Panc1 (cell line): ENCODE results near the gene GPR176. TPM values are rescaled to one million over a fixed set of nuclear protein-coding genes. Genes with fewer than 3 reads are reported as not detected.

ENCODE experiments used
- ATAC-seq: fragments of 200-7000 bp; cut with Tn5 transposase; 2 replicates; pipeline ENCODE4 v1.9.1; 2020; ENCODE audit warnings: mild to moderate bottlenecking, moderate library complexity
- BruUV-seq: library from RNA; stranded (reverse); fragments of 400-500 nt; replicated peaks from 2 replicates; lab custom pipeline; 2021; lab: Mats Ljungman, UMichigan
- CTCF ChIA-PET: fragments of 300-600 bp; sonication (Branson Sonifier 250); formaldehyde crosslinking; loops from one replicate; lab custom pipeline; 2022; ENCODE audit warnings: antibody characterized with exemption; lab: Charles Lee
- POLR2A ChIA-PET: fragments of 300-600 bp; sonication (Branson Sonifier 250); formaldehyde crosslinking; loops from one replicate; lab custom pipeline; 2022; ENCODE audit warnings: antibody characterized with exemption; lab: Charles Lee
- DNase-seq: peaks from one replicate; pipeline ENCODE4 v3.0.0-alpha.2; 2010; ENCODE audit warnings: low read depth, low spot score
- H3K27ac ChIP-seq: 2 replicates; pipeline ENCODE4 v1.5.1; 2011; ENCODE audit warnings: mild to moderate bottlenecking, low read length, inconsistent platforms
- H3K27me3 ChIP-seq: fragments of 200-500 bp; sonication (Bioruptor generic); 2 replicates; pipeline ENCODE4 v1.6.0; 2014; ENCODE audit warnings: low read length, inconsistent platforms; ENCODE audit not compliant: control insufficient read depth, insufficient read depth
- H3K36me3 ChIP-seq: fragments of 200-500 bp; sonication (Bioruptor generic); 2 replicates; pipeline ENCODE4 v1.5.1; 2014; ENCODE audit warnings: inconsistent platforms, mild to moderate bottlenecking, low read length, moderate library complexity; ENCODE audit not compliant: control insufficient read depth, insufficient read depth
- H3K4me1 ChIP-seq: 2 replicates; pipeline ENCODE4 v1.5.1; 2011; ENCODE audit warnings: inconsistent platforms, mild to moderate bottlenecking, low read length, moderate library complexity; ENCODE audit not compliant: control insufficient read depth, insufficient read depth
- H3K4me3 ChIP-seq, 2 experiments: 2 replicates each; pipeline ENCODE4 v1.5.1; 2011 to 2012; ENCODE audit warnings: low read depth in 2 of 2, low read length in 2 of 2, mild to moderate bottlenecking in 2 of 2, inconsistent platforms in 1 of 2, moderate library complexity in 1 of 2
- H3K9me3 ChIP-seq: fragments of 200-500 bp; sonication (Bioruptor generic); 2 replicates; pipeline ENCODE4 v1.5.1; 2014; ENCODE audit warnings: low read depth, mild to moderate bottlenecking, inconsistent platforms, low read length, moderate library complexity; ENCODE audit not compliant: control insufficient read depth, insufficient read depth
- POLR2AphosphoS5 ChIP-seq: IDR thresholded peaks from 2 replicates; pipeline ENCODE4 v1.6.1; 2012; ENCODE audit warnings: mild to moderate bottlenecking, low read depth, low read length, moderate library complexity
- SIN3A ChIP-seq: IDR thresholded peaks from 2 replicates; pipeline ENCODE4 v1.6.1; 2012; ENCODE audit warnings: low read depth, mild to moderate bottlenecking, low read length, moderate library complexity, borderline replicate concordance; ENCODE audit not compliant: insufficient read depth
- TCF7L2 ChIP-seq: IDR thresholded peaks from 2 replicates; pipeline ENCODE4 v1.6.1; 2011; ENCODE audit warnings: mild to moderate bottlenecking, low read depth, low read length, inconsistent platforms
- in situ Hi-C: cut with HindIII; loops from 2 replicates; pipeline ENCODE4 v1.10.0; 2016; ENCODE audit warnings: low sequenced_read_pairs, low pct_unique_long_range_greater_than_20kb
- intact Hi-C: fragments of 100-400 bp; cut with micrococcal nuclease; formaldehyde crosslinking; loops from one replicate; pipeline ENCODE4 v1.10.0; 2022; ENCODE audit not compliant: unreplicated experiment
- total RNA-seq: library from RNA; stranded (reverse); gene quantifications from one replicate; pipeline ENCODE4 v1.2.1, GENCODE V29; 2021; ENCODE audit not compliant: unreplicated experiment
- TF ChIP-seq, protein P1 (sequence below), 2 experiments: IDR thresholded peaks; 2 replicates each; pipeline ENCODE4 v1.6.1; 2011 to 2012; ENCODE audit warnings: low read depth in 2 of 2, control low read depth in 1 of 2, low read length in 1 of 2, mild to moderate bottlenecking in 1 of 2, moderate library complexity in 1 of 2; ENCODE audit not compliant: insufficient read depth in 1 of 2
- TF ChIP-seq, protein P2 (sequence below): fragments of 450-650 bp; IDR thresholded peaks from 2 replicates; pipeline ENCODE4 v1.5.1; 2017; ENCODE audit warnings: mild to moderate bottlenecking

Gene GPR176
- total RNA-seq, 1 experiment from 2014 or later: 12.7 TPM

DNA sequence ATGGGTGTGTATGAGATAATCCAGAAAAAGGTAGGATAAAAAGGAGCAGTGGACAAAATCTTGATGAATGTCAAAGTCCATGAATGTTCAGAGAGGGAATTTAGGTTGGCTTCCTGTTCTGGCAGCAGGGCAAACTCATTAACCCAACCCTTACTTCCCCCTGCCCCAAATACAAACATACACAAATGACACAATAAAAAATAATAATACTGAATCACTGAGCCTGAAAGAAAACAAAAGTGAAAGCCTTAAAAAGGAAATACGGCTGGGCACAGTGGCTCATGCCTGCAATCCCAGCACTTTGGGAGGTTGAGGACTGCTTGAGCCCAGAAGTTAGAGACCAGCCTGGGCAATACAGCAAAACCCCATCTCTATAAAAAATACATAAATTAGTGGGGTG lies 62.9 kb downstream of the GPR176 start:
- in situ Hi-C loops: no loop called here
- no peak for ATAC-seq

DNA sequence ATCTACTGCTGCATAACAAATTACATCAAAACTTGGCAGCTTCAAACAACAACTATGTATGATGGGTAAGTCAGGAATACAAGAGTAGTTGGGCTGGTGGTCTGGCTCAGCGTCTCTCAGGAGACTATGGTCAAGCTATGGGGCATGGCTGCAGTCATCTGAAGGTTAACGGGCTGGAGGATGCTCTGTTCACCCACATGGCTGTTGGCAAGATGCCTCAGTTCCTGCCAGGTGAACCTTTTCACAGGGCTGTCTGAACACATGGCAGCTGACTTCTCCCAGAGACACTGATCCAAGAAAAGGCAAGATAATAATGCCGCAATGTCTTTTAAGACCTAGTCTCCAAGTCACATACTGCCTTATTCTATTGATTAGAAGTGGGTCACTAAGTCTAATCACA lies 63.7 kb downstream of the GPR176 start:
- CTCF ChIA-PET: no interaction called here
- no peak for ATAC-seq
- BruUV-seq: no TSS peak
- no peak overlapping the region for H3K4me3 ChIP-seq
- no peak overlapping the region for H3K27ac ChIP-seq
- no peaks in the 10 kb centered on the region for H3K9me3 ChIP-seq
- no peak for DNase-seq
- POLR2A ChIA-PET: no interaction called here
- intact Hi-C loops: no loop called here
- TF ChIP-seq, protein P1, sequence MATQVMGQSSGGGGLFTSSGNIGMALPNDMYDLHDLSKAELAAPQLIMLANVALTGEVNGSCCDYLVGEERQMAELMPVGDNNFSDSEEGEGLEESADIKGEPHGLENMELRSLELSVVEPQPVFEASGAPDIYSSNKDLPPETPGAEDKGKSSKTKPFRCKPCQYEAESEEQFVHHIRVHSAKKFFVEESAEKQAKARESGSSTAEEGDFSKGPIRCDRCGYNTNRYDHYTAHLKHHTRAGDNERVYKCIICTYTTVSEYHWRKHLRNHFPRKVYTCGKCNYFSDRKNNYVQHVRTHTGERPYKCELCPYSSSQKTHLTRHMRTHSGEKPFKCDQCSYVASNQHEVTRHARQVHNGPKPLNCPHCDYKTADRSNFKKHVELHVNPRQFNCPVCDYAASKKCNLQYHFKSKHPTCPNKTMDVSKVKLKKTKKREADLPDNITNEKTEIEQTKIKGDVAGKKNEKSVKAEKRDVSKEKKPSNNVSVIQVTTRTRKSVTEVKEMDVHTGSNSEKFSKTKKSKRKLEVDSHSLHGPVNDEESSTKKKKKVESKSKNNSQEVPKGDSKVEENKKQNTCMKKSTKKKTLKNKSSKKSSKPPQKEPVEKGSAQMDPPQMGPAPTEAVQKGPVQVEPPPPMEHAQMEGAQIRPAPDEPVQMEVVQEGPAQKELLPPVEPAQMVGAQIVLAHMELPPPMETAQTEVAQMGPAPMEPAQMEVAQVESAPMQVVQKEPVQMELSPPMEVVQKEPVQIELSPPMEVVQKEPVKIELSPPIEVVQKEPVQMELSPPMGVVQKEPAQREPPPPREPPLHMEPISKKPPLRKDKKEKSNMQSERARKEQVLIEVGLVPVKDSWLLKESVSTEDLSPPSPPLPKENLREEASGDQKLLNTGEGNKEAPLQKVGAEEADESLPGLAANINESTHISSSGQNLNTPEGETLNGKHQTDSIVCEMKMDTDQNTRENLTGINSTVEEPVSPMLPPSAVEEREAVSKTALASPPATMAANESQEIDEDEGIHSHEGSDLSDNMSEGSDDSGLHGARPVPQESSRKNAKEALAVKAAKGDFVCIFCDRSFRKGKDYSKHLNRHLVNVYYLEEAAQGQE (IDR thresholded peaks at IDR 0.05; ENCODE audit: insufficient read depth in 1 of 2, low read depth in 2 of 2, low read length in 1 of 2): no peak
- TF ChIP-seq TCF7L2 (no peak), SIN3A (no peak), POLR2AphosphoS5 (no peak)
- TF ChIP-seq, protein P2, sequence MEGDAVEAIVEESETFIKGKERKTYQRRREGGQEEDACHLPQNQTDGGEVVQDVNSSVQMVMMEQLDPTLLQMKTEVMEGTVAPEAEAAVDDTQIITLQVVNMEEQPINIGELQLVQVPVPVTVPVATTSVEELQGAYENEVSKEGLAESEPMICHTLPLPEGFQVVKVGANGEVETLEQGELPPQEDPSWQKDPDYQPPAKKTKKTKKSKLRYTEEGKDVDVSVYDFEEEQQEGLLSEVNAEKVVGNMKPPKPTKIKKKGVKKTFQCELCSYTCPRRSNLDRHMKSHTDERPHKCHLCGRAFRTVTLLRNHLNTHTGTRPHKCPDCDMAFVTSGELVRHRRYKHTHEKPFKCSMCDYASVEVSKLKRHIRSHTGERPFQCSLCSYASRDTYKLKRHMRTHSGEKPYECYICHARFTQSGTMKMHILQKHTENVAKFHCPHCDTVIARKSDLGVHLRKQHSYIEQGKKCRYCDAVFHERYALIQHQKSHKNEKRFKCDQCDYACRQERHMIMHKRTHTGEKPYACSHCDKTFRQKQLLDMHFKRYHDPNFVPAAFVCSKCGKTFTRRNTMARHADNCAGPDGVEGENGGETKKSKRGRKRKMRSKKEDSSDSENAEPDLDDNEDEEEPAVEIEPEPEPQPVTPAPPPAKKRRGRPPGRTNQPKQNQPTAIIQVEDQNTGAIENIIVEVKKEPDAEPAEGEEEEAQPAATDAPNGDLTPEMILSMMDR: no peak
- H3K36me3 ChIP-seq: no peaks in the 10 kb centered on the region
- H3K27me3 ChIP-seq: no peaks in the 10 kb centered on the region
- H3K4me1 ChIP-seq: no peaks in the 10 kb centered on the region
- in situ Hi-C loops: no loop called here

More for the DNA sequence above, 62.9 kb downstream of the GPR176 start:
- Histone ChIP-seq H3K27ac (no peak overlapping the region), H3K27me3 (no peaks in the 10 kb centered on the region), H3K4me1 (no peaks in the 10 kb centered on the region), H3K4me3 (no peak overlapping the region), H3K36me3 (no peaks in the 10 kb centered on the region), H3K9me3 (no peaks in the 10 kb centered on the region)
- no peak for DNase-seq
- intact Hi-C loops: no loop called here
- TF ChIP-seq POLR2AphosphoS5: no peak
- no peak for TF ChIP-seq TCF7L2
- TF ChIP-seq, protein P2: no peak
- TF ChIP-seq, protein P1 (IDR thresholded peaks at IDR 0.05; ENCODE audit: insufficient read depth in 1 of 2, low read depth in 2 of 2, low read length in 1 of 2): no peak
- TF ChIP-seq SIN3A: no peak
- no TSS peak for BruUV-seq
- ChIA-PET CTCF (interaction anchor here (0.7 kb wide), 1 partner anchor 292 kb away, joined by 6 read pairs; no protein-coding TSS in a partner anchor), POLR2A (no interaction called here)
